GM21526 (cell line): ENCODE measurements around the gene NTN1.

ENCODE experiments used
- ATAC-seq: cut with Tn5 transposase; IDR thresholded peaks from one replicate; pipeline ENCODE4 v1.9.1; 2021; ENCODE audit warnings: moderate library complexity; ENCODE audit not compliant: unreplicated experiment, low FRiP score

Gene NTN1

DNA sequence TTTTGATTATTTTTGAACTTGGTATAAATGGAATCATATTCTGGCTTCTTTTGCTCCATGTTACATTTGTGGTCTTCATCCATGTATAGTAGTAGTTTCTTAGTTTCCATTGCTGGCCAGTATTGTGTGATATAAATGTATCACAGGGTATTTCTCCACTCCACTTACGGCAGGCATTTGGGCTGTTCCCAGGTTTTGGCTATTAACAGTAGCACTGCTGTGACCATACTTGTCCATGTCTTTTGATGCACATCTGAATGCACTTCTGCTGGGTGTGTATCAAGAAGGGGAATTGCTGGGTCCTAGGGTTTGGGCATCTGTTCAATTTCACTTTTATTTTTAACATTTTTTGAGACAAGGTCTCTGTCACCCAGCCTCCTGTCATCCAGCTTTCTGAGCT lies 13.9 kb downstream of the NTN1 start:
- ATAC-seq: no peak

DNA sequence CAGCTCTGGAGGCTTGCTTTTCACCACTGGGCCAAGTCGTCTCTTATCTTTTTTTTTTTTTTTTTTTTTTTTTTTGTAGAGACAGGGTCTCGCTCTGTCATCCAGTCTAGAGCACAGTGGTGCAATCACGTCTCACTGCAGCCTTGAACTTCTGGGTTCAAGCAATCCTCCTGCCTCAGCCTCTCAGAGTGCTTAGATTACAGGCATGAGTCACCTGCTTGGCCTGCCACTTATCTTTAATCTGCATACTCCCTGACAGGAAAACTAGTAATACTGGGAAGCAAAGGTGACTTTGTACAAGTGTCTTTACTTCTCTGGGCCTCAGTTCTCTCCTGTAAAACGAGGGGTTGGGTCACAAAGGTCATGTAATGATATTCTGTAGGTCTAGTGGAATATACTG lies 15.0 kb downstream of the NTN1 start:
- no peak for ATAC-seq

DNA sequence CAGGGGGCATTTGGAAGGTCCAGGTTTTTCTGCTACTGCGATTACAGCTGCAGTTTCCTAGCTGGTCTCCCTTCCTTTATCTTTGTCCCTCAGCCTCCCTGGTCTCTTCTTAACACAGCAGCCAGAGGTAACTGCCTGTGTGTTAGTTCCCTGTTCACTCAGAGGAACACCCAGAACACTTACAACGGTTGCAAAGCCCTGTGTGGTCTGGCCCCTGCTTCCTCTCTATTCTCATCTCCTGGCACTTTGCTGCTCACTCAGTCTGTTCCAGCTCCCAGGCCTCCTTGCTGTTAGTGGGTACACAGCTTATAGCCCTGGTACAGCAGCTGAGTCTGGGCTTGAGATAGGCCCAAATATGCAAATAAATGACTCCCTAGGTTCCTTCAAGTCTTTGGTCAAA lies 16.4 kb downstream of the NTN1 start:
- ATAC-seq: no peak

GRCh38 chr17:9038380-9038779 lies 17.1 kb downstream of the NTN1 start:
- ATAC-seq: no peak

GRCh38 chr17:9044772-9045463 lies 23.6 kb downstream of the NTN1 start:
- ATAC-seq: no peak

DNA sequence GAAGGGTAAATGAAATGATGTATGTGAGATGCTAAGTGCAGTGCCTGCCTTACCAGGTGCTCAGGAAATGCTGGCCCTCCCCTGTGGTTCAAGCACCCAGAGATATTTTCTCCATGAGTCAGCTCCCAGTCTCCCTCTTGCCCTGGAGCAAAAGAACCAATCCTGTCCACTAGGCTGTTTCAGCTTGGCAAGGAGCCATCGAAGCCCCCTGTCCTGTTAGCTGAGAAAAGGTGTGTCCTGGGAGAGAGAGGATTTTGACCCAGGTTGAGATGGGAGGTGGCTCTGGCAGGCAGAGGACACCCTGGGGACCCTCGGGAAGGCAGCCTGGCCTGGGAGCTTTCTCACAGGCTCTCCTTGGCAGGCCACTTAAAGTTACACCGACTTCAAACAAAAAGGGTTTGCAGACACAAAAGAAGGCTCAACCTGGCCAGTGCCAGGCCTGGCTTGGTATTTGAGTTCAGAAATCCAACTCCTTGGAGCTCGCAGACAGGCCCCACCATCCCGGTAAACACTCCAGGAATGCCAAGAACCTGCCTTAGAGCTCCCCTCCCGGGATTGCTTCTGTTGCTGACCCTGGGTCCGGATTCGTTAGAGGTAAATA lies 29.6 kb downstream of the NTN1 start:
- ATAC-seq: no peak

DNA sequence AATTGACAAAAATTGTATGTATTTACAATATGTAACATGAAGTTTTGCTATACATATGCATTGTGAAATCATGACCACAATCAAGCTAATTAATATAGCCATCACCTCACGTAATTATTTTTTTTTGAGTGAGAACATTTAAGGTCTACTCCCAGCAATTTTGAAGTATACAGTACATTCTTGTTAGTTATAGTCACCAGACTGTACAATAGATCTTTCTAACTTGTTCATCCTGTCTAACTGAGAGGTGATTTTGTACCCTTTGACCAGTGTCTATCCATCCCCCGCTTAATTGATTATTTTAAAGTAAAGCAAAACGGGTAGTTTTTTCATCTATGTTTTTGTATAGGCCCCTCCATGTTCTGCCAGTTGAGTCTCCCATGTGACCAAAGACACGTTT lies 30.3 kb downstream of the NTN1 start:
- ATAC-seq: no peak

GRCh38 chr17:9052921-9053320 lies 31.6 kb downstream of the NTN1 start:
- ATAC-seq: no peak

DNA sequence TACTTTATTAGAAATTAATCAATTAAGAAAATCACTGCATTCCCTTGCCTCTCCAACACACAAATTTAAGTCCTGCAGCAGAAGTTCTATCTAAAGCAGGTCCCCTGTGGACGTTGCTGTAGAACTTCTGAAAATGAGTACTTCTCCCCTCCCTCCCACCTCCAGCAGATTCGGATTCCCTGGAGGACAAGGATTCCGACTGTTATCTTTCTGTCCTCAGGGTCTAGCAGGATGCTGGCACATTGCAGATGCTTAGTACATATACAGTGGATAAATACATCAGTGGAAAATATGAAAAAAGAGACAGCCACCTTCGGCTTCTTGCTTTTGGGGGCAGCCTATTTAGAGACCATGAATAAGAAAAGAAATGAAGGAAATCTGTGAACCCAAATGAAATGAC lies 32.1 kb downstream of the NTN1 start:
- no peak for ATAC-seq

DNA sequence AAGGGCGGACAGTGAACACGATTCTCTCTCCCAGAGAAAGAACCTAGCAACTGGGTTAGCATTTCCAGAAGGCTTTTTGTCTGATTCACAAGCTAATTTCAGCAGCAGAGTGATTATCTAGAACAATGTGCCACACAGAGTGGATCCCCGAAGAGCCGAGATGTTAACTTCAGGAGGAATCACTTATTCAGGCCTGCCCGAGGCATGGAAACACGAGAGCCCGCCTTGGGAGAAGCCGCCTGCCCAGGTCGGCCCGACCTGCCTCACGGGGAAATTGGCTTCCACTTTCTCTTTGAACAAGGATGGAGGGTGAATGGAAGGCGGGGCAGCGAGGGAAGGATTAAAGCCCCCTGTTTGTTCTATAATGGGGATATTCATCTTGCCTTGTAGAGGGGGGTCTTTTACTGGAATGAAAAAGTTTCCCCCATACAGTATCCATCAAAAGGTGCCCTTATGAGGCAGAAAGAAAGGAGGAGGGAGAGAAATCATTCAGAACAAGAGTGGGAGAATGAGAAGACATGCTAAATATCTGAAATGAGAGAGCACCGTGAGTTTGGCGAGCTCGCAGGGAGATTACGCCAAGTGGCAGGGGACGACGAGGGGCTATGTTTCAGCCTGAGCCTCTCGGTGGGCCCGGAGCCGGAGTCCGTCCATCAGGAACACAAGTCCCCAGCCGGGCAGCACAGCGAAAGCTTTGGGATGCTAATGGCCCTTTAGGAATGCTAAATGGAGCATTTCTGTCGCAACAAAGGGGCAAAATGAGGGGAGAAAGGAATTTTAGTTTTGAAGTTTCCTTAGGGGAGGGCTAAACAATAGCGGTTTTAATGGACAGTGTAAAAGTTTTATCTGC lies 33.0 kb downstream of the NTN1 start:
- ATAC-seq: no peak

GRCh38 chr17:9055281-9055680 lies 34.0 kb downstream of the NTN1 start:
- ATAC-seq: no peak

GRCh38 chr17:9056566-9056965 lies 35.3 kb downstream of the NTN1 start:
- ATAC-seq: no peak

GRCh38 chr17:9057310-9057709 lies 36.0 kb downstream of the NTN1 start:
- no peak for ATAC-seq

DNA sequence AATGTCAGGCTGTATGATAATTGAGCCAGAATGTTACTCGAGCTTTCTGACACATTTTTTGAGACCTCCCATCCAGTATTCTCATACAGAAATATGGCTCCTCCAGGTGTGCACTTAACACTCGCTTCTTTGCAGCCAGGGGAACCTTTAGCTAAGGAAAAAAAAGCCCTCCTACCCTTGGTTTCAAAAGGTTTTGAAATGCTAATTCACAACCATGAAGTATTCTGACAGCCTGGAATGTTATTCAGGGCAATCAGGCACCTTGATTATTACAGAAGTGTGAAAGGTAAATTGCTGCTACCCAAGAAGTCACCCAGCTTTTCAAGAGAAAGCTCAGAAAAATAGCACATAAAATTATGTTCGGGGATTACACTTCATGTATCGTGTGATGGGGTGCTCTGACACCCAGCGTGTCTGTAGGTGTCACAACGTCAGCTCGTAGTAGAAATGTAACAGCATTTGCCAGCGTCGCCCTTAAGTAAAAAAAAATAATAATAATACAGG lies 41.1 kb downstream of the NTN1 start:
- ATAC-seq: no peak

- ATAC-seq: no peak
Observed at GRCh38 chr17:9064311-9064834, 43.1 kb downstream of the NTN1 start.

GRCh38 chr17:9071016-9071415 lies 49.7 kb downstream of the NTN1 start:
- ATAC-seq: no peak

GRCh38 chr17:9071811-9072498 lies 50.6 kb downstream of the NTN1 start:
- ATAC-seq: no peak

DNA sequence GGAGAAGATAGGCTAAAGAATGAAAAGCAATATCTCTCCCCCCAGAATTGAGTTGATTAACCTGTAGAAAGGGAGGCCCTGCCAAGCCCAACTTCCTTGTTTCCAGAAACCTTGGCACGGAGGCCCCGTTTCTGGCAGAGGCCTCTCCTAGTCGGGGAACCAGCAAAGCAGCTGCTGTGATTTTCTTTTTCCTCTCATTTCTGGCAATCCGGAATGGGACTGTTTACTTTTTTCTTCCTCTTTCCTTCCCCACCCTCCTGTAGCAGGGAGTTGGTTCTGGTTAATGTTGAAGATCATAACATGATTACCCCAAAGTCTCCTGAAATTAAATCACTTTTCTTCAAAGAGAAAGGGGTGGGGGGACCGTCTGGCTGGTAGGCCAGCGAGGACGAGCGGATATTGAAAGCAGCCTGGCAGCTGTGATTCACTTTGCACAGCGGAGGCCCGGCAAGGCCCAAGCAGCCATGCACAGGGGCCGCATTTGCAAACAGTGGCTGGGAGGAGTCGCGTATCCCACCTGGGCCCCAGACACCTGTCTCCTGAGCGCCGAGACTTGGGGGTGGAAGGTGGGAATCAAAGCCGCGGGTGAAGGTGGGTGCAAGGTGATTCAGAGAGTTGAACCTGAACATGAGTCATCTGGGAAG lies 51.5 kb downstream of the NTN1 start:
- no peak for ATAC-seq

- no peak for ATAC-seq
Observed at GRCh38 chr17:9074131-9074530, 52.8 kb downstream of the NTN1 start.

DNA sequence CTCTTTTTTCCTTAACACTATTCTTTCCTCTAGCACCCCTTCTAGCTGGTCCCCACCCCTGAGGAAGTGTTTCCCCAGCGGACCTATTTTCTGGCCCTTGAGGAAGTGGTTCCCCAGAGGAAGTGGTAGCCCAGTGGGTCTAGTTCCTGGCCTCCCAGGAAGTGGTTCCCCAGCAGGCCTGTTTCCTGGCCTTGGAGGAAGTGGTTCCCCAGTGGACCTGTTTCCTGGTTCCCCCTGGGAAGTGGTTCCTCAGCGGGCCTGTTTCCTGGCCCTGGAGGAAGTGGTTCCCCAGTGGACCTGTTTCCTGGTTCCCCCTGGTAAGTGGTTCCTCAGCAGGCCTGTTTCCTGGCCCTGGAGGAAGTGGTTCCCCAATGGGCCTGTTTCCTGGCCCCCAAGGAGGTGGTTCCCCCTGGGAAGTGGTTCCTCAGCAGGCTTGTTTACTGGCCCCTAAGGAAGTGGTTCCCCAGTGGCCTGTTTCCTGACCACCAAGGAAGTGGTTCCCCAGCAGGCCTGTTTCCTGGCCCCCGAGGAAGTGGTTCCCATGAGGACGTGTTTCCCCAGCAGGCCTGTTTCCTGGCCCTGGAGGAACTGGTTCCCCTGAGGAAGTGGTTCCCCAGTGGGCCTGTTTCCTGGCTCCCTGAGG lies 58.3 kb downstream of the NTN1 start:
- no peak for ATAC-seq
